Measurements from ENCODE around the gene NHLH1.
A peak's percentile ranks its signal among the peaks of the same experiment; 100 is the strongest.

NHLH1 gene

GRCh38 chr1:160346463-160346862 is 20.4 kb upstream of the NHLH1 start (continued):
- TF ChIP-seq ESRRG (CRISPR knock-in tag; IDR thresholded peaks at IDR 0.05) (no peak), ZNF70 (CRISPR knock-in tag; IDR thresholded peaks at IDR 0.05) (no peak), PATZ1 (CRISPR knock-in tag; IDR thresholded peaks at IDR 0.05; ENCODE audit: borderline replicate concordance) (no peak), ZFP30 (CRISPR knock-in tag; IDR thresholded peaks at IDR 0.05) (no peak), ZNF8 (CRISPR knock-in tag; IDR thresholded peaks at IDR 0.05) (no peak)

- no peak for ATAC-seq
- TF ChIP-seq CSDC2 (CRISPR knock-in tag; IDR thresholded peaks at IDR 0.05): no peak
- no peak for TF ChIP-seq ESRRG (CRISPR knock-in tag; IDR thresholded peaks at IDR 0.05)
- TF ChIP-seq ISL1 (CRISPR knock-in tag; IDR thresholded peaks at IDR 0.05): no peak
- no peak for TF ChIP-seq ZNF70 (CRISPR knock-in tag; IDR thresholded peaks at IDR 0.05)
- no peak for TF ChIP-seq RARB (CRISPR knock-in tag; IDR thresholded peaks at IDR 0.05)
- no peak for TF ChIP-seq CSRNP3 (CRISPR knock-in tag; IDR thresholded peaks at IDR 0.05)
Measured at GRCh38 chr1:160346958-160347357, 19.9 kb upstream of the NHLH1 start.

GRCh38 chr1:160351629-160352028 is 15.2 kb upstream of the NHLH1 start:
- ATAC-seq: no peak
- TF ChIP-seq CSDC2 (CRISPR knock-in tag; IDR thresholded peaks at IDR 0.05): no peak

- no peak for ATAC-seq
- TF ChIP-seq ZNF8 (CRISPR knock-in tag; IDR thresholded peaks at IDR 0.05) (no peak), CREB5 (CRISPR knock-in tag; IDR thresholded peaks at IDR 0.05; ENCODE audit: low read depth) (no peak), TSHZ2 (CRISPR knock-in tag; IDR thresholded peaks at IDR 0.05) (no peak), ZFP3 (CRISPR knock-in tag; IDR thresholded peaks at IDR 0.05) (no peak), ZNF565 (CRISPR knock-in tag; conservative IDR thresholded peaks at IDR 0.05; ENCODE audit: low read depth) (no peak), ISL1 (CRISPR knock-in tag; IDR thresholded peaks at IDR 0.05) (no peak), ZFP30 (CRISPR knock-in tag; IDR thresholded peaks at IDR 0.05) (no peak), SNAI2 (CRISPR knock-in tag; IDR thresholded peaks at IDR 0.05) (no peak), CSDC2 (CRISPR knock-in tag; IDR thresholded peaks at IDR 0.05) (no peak), POU6F1 (CRISPR knock-in tag; IDR thresholded peaks at IDR 0.05; ENCODE audit: borderline replicate concordance, low read depth) (no peak), ZNF70 (CRISPR knock-in tag; IDR thresholded peaks at IDR 0.05) (no peak), ESRRG (CRISPR knock-in tag; IDR thresholded peaks at IDR 0.05) (no peak), ARNTL (CRISPR knock-in tag; IDR thresholded peaks at IDR 0.05; ENCODE audit: borderline replicate concordance, low read depth) (no peak), GLIS3 (CRISPR knock-in tag; IDR thresholded peaks at IDR 0.05) (no peak)
Measured at GRCh38 chr1:160352555-160352954, 14.3 kb upstream of the NHLH1 start.

GRCh38 chr1:160353223-160353622 is 13.6 kb upstream of the NHLH1 start:
- ATAC-seq: peak; percentile 82
- TF ChIP-seq OSR1 (CRISPR knock-in tag; IDR thresholded peaks at IDR 0.05) (no peak), GLIS3 (CRISPR knock-in tag; IDR thresholded peaks at IDR 0.05) (no peak), TOX (CRISPR knock-in tag; IDR thresholded peaks at IDR 0.05; ENCODE audit: borderline replicate concordance) (no peak), PATZ1 (CRISPR knock-in tag; IDR thresholded peaks at IDR 0.05; ENCODE audit: borderline replicate concordance) (no peak), ISL1 (CRISPR knock-in tag; IDR thresholded peaks at IDR 0.05) (no peak), ZFP30 (CRISPR knock-in tag; IDR thresholded peaks at IDR 0.05) (no peak), CREB5 (CRISPR knock-in tag; IDR thresholded peaks at IDR 0.05; ENCODE audit: low read depth) (no peak), PPARA (CRISPR knock-in tag; IDR thresholded peaks at IDR 0.05; ENCODE audit: borderline replicate concordance) (no peak)

All from SK-N-SH treated with all-trans-retinoic acid at 6 μM for 48 hours (cell line).